Endodermal cell (in vitro differentiated cells): ENCODE results near the gene DESI1. TPM values are rescaled to one million over a fixed set of nuclear protein-coding genes. Genes with fewer than 3 reads are reported as not detected.

Experiments used
- DNase-seq: peaks from one replicate; pipeline ENCODE4 v3.0.0-alpha.2; 2017
- H3K27ac ChIP-seq: 2 replicates; pipeline ENCODE4 v1.5.1; 2013; ENCODE audit warnings: mild to moderate bottlenecking, low read depth, low read length, moderate library complexity
- H3K27me3 ChIP-seq: 2 replicates; pipeline ENCODE4 v1.6.1; 2013; ENCODE audit warnings: mild to moderate bottlenecking, low read length, moderate library complexity; ENCODE audit not compliant: insufficient read depth, control insufficient read depth, poor library complexity, severe bottlenecking
- H3K36me3 ChIP-seq: 2 replicates; pipeline ENCODE4 v1.7.0; 2013; ENCODE audit warnings: mild to moderate bottlenecking, low read length, moderate library complexity; ENCODE audit not compliant: control insufficient read depth, insufficient read depth
- H3K4me1 ChIP-seq: one replicate; pipeline ENCODE4 v1.7.0; 2013; ENCODE audit warnings: low read length; ENCODE audit not compliant: control insufficient read depth, insufficient read depth
- H3K4me3 ChIP-seq: 2 replicates; pipeline ENCODE4 v1.5.1; 2013; ENCODE audit warnings: mild to moderate bottlenecking, low read length, moderate library complexity
- H3K9ac ChIP-seq: 2 replicates; pipeline ENCODE4 v1.6.1; 2013; ENCODE audit warnings: mild to moderate bottlenecking, low read length, moderate library complexity; ENCODE audit not compliant: poor library complexity, severe bottlenecking; ENCODE audit errors: extremely low read depth
- H3K9me3 ChIP-seq: 2 replicates; pipeline ENCODE4 v1.6.1; 2013; ENCODE audit warnings: mild to moderate bottlenecking, low read length, moderate library complexity; ENCODE audit not compliant: control insufficient read depth
- H3K27ac Mint-ChIP-seq: 2 replicates; pipeline ENCODE4 v1.8.0; 2020; ENCODE audit warnings: mixed read lengths
- H3K27me3 Mint-ChIP-seq: 2 replicates; pipeline ENCODE4 v1.8.0; 2021; ENCODE audit warnings: mild to moderate bottlenecking, mixed read lengths; ENCODE audit not compliant: insufficient read depth
- H3K36me3 Mint-ChIP-seq: 2 replicates; pipeline ENCODE4 v1.8.0; 2020; ENCODE audit warnings: low read depth, mixed read lengths
- H3K4me1 Mint-ChIP-seq: 2 replicates; pipeline ENCODE4 v1.8.0; 2020; ENCODE audit warnings: mixed read lengths
- H3K4me3 Mint-ChIP-seq: 2 replicates; pipeline ENCODE4 v1.8.0; 2020; ENCODE audit warnings: mild to moderate bottlenecking, moderate library complexity, mixed read lengths
- H3K9me3 Mint-ChIP-seq: 2 replicates; pipeline ENCODE4 v1.8.0; 2020; ENCODE audit warnings: mild to moderate bottlenecking, mixed read lengths
- WGBS, 2 experiments: methylation state at CpG; one replicate each; pipeline versions ENCODE4 v1.1.5 to v1.1.7; 2013; ENCODE audit warnings: missing lambda C conversion rate in 2 of 2, mixed read lengths in 1 of 2; ENCODE audit not compliant: insufficient coverage in 1 of 2, insufficient read length in 1 of 2; 5-methylcytosine and 5-hydroxymethylcytosine counted together
- total RNA-seq, 2 donors: library from RNA; stranded (reverse); fragmentation: NEBNext Ultra II Directional in 1 of 2; extraction: Animal tissue kit (Norgen Biotek cat#: 25700) in 1 of 2; gene quantifications; 2 replicates in 1 of 2; 3 replicates in 1 of 2; pipeline ENCODE4 v1.2.1, GENCODE V29; 2021
- TF ChIP-seq, protein P1 (sequence below): fragments of 200-600 bp; sonication (generic); conservative IDR thresholded peaks from 2 replicates; pipeline ENCODE4 v1.5.0; 2021; ENCODE audit warnings: antibody characterized with exemption, mild to moderate bottlenecking

DESI1 gene
- total RNA-seq, 2 donors from 2014 or later = 21.8 to 28.9 TPM

DNA sequence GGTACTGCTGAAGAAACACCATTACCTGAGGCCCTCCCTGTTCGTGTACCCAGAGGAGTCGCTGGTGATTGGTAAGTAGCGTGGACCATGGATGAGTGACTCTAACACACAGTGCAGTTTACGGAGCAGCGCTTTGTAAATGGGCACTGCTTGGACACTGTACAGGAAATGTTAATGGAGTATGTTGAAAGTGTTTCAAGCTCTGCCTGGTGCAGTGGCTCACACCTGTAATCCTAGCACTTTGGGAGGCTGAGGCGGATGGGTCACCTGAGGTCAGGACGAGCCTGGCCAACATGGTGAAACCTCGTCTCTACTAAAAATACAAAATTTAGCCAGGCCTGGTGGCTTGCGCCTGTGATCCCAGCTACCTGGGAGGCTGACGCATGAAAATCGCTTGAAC, 30.0 kb upstream of the DESI1 start:
- H3K4me1 ChIP-seq = no peaks in the 10 kb centered on the region
- H3K9ac ChIP-seq = no peak overlapping the region
- no peak overlapping the region for H3K4me3 Mint-ChIP-seq
- H3K4me1 Mint-ChIP-seq = peaks cover 5% of the 10 kb centered on the region
- H3K27me3 ChIP-seq = no peaks in the 10 kb centered on the region
- no peaks in the 10 kb centered on the region for H3K9me3 Mint-ChIP-seq
- H3K36me3 ChIP-seq = peaks cover 83% of the 10 kb centered on the region
- no peak overlapping the region for H3K27ac Mint-ChIP-seq
- H3K4me3 ChIP-seq = no peak overlapping the region
- no peak overlapping the region for H3K27ac ChIP-seq
- H3K36me3 Mint-ChIP-seq = peaks cover 79% of the 10 kb centered on the region
- H3K9me3 ChIP-seq = no peaks in the 10 kb centered on the region
- TF ChIP-seq, protein P1, sequence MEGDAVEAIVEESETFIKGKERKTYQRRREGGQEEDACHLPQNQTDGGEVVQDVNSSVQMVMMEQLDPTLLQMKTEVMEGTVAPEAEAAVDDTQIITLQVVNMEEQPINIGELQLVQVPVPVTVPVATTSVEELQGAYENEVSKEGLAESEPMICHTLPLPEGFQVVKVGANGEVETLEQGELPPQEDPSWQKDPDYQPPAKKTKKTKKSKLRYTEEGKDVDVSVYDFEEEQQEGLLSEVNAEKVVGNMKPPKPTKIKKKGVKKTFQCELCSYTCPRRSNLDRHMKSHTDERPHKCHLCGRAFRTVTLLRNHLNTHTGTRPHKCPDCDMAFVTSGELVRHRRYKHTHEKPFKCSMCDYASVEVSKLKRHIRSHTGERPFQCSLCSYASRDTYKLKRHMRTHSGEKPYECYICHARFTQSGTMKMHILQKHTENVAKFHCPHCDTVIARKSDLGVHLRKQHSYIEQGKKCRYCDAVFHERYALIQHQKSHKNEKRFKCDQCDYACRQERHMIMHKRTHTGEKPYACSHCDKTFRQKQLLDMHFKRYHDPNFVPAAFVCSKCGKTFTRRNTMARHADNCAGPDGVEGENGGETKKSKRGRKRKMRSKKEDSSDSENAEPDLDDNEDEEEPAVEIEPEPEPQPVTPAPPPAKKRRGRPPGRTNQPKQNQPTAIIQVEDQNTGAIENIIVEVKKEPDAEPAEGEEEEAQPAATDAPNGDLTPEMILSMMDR = no peak
- WGBS, 2 experiments = 96 to 97% methylated on average over 11 of the region's 11 CpGs
- no peak for DNase-seq
- no peaks in the 10 kb centered on the region for H3K27me3 Mint-ChIP-seq

DNA sequence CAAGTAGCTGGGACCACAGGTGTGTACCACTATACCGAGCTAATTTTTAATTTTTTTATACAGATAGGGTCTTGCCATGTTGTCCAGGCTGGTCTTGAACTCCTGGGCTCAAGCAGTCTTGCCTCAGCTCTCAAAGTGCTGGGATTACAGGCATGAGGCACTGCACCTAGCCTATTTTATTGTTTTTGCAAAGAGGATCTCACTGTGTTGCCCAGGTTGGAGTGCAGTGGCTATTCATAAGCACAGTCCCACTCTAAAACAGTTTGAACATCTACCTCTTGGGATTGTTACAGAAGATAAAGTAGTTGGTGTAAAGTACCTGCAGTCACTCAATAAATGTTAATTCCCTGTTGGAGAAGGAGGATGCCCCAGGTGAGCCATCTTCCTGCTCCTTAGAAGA, 29.4 kb upstream of the DESI1 start:
- H3K27me3 Mint-ChIP-seq = no peaks in the 10 kb centered on the region
- H3K36me3 Mint-ChIP-seq = peaks cover 82% of the 10 kb centered on the region
- peaks cover 86% of the 10 kb centered on the region for H3K36me3 ChIP-seq

DNA sequence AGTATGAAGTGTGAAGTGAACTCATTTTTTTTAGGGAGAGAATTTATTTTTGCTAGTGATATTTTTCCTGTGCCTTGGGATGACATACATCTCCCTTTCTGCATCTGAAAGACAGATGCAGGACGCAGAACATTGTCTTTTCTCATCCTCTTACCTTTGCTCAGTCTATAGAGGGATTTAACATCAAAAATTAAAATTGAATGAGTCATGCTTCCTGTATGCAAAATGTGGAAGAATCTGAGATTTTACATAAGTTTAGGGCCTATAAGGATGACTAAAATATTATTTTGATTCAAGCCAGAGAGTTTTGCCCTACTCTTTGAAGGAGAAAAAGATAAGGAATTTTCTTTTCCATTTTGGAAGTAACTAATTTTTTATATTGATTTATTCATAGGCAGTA, 27.6 kb upstream of the DESI1 start:
- no peaks in the 10 kb centered on the region for H3K27me3 Mint-ChIP-seq
- DNase-seq = no peak
- Histone ChIP-seq H3K4me1 (no peaks in the 10 kb centered on the region), H3K9me3 (no peaks in the 10 kb centered on the region), H3K27ac (no peak overlapping the region), H3K27me3 (no peaks in the 10 kb centered on the region), H3K4me3 (no peak overlapping the region), H3K36me3 (peaks cover 82% of the 10 kb centered on the region), H3K9ac (no peak overlapping the region)
- no peak overlapping the region for H3K4me3 Mint-ChIP-seq
- TF ChIP-seq, protein P1 = no peak
- H3K36me3 Mint-ChIP-seq = peaks cover 73% of the 10 kb centered on the region
- H3K9me3 Mint-ChIP-seq = no peaks in the 10 kb centered on the region
- H3K4me1 Mint-ChIP-seq = no peaks in the 10 kb centered on the region
- no peak overlapping the region for H3K27ac Mint-ChIP-seq
- WGBS, 2 experiments = 100% methylated on average over 1 of the region's 1 CpG; no CpG with 5 or more reads in 1 of the 2 experiments

More for the DNA sequence above, 29.4 kb upstream of the DESI1 start:
- Histone ChIP-seq H3K4me3 (no peak overlapping the region), H3K9ac (no peak overlapping the region), H3K27ac (no peak overlapping the region), H3K27me3 (no peaks in the 10 kb centered on the region), H3K4me1 (no peaks in the 10 kb centered on the region), H3K9me3 (no peaks in the 10 kb centered on the region)
- no peak for DNase-seq
- TF ChIP-seq, protein P1 = no peak
- Mint-ChIP-seq H3K4me3 (no peak overlapping the region), H3K4me1 (peaks cover 5% of the 10 kb centered on the region), H3K9me3 (no peaks in the 10 kb centered on the region), H3K27ac (no peak overlapping the region)
- WGBS, 2 experiments = 96 to 100% methylated on average over 1 of the region's 1 CpG
